Naive thymus-derived CD4-positive, alpha-beta T cell (primary cell): Measurements from ENCODE around the gene SCAP. TPM values are rescaled to one million over a fixed set of nuclear protein-coding genes. Genes with fewer than 3 reads are reported as not detected.

Source experiments
- polyA plus RNA-seq, 2 donors: library from polyadenylated mRNA; unstranded; fragments of 300-500 nt; fragmentation: Illumina TruSeq; gene quantifications; one replicate each; pipeline ENCODE4 v1.2.3, GENCODE V29; 2021
- total RNA-seq, 6 experiments: library from RNA in 5 of 6; stranded (reverse) in 5 of 6; gene quantifications; 1 replicate in 5 of 6; 2 replicates in 1 of 6; pipeline ENCODE4 v1.2.3 and lab custom pipeline; 2021 to 2026

Gene SCAP
- total and polyA plus RNA-seq, 7 experiments from 2014 or later: 34.5 to 95.4 (median 90.2) TPM

Other genes starting within 250 kb of the SCAP start
- gene KIF9, start 193.1 kb downstream of the SCAP start, total RNA-seq: 10 to 100 TPM in 2 of 5 experiments, 1 to 10 TPM in 3; 2.7 to 15.0 (median 4.1) TPM
- 1 to 10 TPM; 2.3 to 5.3 TPM for gene KIF9, start 193.1 kb downstream of the SCAP start, polyA plus RNA-seq
- 10 to 100 TPM; 21.7 to 47.5 (median 24.5) TPM for gene KLHL18, start 193.0 kb downstream of the SCAP start, total RNA-seq
- 10 to 100 TPM in 1 of 2 donors, 1 to 10 TPM in 1; 8.8 to 16.1 TPM for gene KLHL18, start 193.0 kb downstream of the SCAP start, polyA plus RNA-seq
- gene PTPN23, start 94.9 kb downstream of the SCAP start, total RNA-seq: 10 to 100 TPM; 35.8 to 51.2 (median 38.5) TPM
- gene PTPN23, start 94.9 kb downstream of the SCAP start, polyA plus RNA-seq: 1 to 10 TPM; 1.4 to 4.0 TPM
- gene ELP6, start 37.8 kb upstream of the SCAP start, total RNA-seq: 10 to 100 TPM; 18.8 to 43.1 (median 25.3) TPM
- gene ELP6, start 37.8 kb upstream of the SCAP start, polyA plus RNA-seq: 10 to 100 TPM; 35.6 to 35.8 TPM
- gene CSPG5, start 102.9 kb upstream of the SCAP start, total RNA-seq: under 1 TPM in 4 of 5 experiments, not detected in 1; 0.10 to 0.51 (median 0.43) TPM
- not detected for gene CSPG5, start 102.9 kb upstream of the SCAP start, polyA plus RNA-seq